Keratinocyte (primary cell): ENCODE data around the gene ITIH5. TPM values are rescaled to one million over a fixed set of nuclear protein-coding genes. Genes with fewer than 3 reads are reported as not detected.

ENCODE experiments used
- DNase-seq: peaks from one replicate; pipeline ENCODE4 v3.0.0-alpha.2; 2011; ENCODE audit warnings: low read depth, missing footprints, low spot score
- FAIRE-seq: peaks from 2 replicates; lab custom pipeline; 2011; peaks lifted over from hg19 to GRCh38; lab: Jason Lieb, UNC
- H2AFZ ChIP-seq: 2 replicates; pipeline ENCODE4 v1.6.0; 2012; ENCODE audit warnings: low read length, control low read depth, inconsistent platforms; ENCODE audit not compliant: control insufficient read depth
- H3K27ac ChIP-seq: 2 replicates; pipeline ENCODE4 v1.5.1; 2011; ENCODE audit warnings: low read length; ENCODE audit not compliant: control insufficient read depth, insufficient read depth
- H3K27me3 ChIP-seq: 3 replicates; pipeline ENCODE4 v1.6.0; 2011; ENCODE audit warnings: low read length; ENCODE audit not compliant: control insufficient read depth, insufficient read depth; ENCODE audit errors: extremely low read depth
- H3K36me3 ChIP-seq, 2 experiments: 2 replicates in 1 of 2; 3 replicates in 1 of 2; pipeline ENCODE4 v1.5.1; 2011; ENCODE audit warnings: low read length in 2 of 2, mild to moderate bottlenecking in 1 of 2; ENCODE audit not compliant: control insufficient read depth in 2 of 2, insufficient read depth in 2 of 2; ENCODE audit errors: extremely low read depth in 1 of 2
- H3K4me1 ChIP-seq: 3 replicates; pipeline ENCODE4 v1.5.1; 2011; ENCODE audit warnings: low read length; ENCODE audit not compliant: control insufficient read depth, insufficient read depth; ENCODE audit errors: extremely low read depth
- H3K4me2 ChIP-seq: 3 replicates; pipeline ENCODE4 v1.6.0; 2011; ENCODE audit warnings: low read depth, low read length; ENCODE audit not compliant: control insufficient read depth, insufficient read depth; ENCODE audit errors: extremely low read depth
- H3K4me3 ChIP-seq, 3 experiments: fragments of 200-600 bp in 1 of 3; sonication (generic) in 1 of 3; 2 replicates in 2 of 3; 3 replicates in 1 of 3; pipeline ENCODE4 v1.5.1; 2011 to 2016; ENCODE audit warnings: low read length in 3 of 3, mild to moderate bottlenecking in 3 of 3, control low read depth in 2 of 3, inconsistent platforms in 1 of 3, low read depth in 1 of 3, mixed read lengths in 1 of 3, mixed run types in 1 of 3, moderate library complexity in 1 of 3; ENCODE audit not compliant: control insufficient read depth in 2 of 3, insufficient read depth in 2 of 3; ENCODE audit errors: extremely low read depth in 1 of 3
- H3K79me2 ChIP-seq: 2 replicates; pipeline ENCODE4 v1.6.0; 2012; ENCODE audit warnings: low read length; ENCODE audit not compliant: control insufficient read depth, insufficient read depth
- H3K9ac ChIP-seq: 3 replicates; pipeline ENCODE4 v1.6.0; 2011; ENCODE audit warnings: low read length; ENCODE audit not compliant: control insufficient read depth, insufficient read depth; ENCODE audit errors: extremely low read depth
- H3K9me1 ChIP-seq: 3 replicates; pipeline ENCODE4 v1.6.0; 2011; ENCODE audit warnings: low read length; ENCODE audit not compliant: control insufficient read depth, insufficient read depth; ENCODE audit errors: extremely low read depth
- H3K9me3 ChIP-seq: 2 replicates; pipeline ENCODE4 v1.5.1; 2012; ENCODE audit warnings: low read depth, low read length; ENCODE audit not compliant: control insufficient read depth
- H4K20me1 ChIP-seq: 3 replicates; pipeline ENCODE4 v1.6.0; 2011; ENCODE audit warnings: low read length; ENCODE audit not compliant: control insufficient read depth, insufficient read depth; ENCODE audit errors: extremely low read depth
- EZH2 ChIP-seq: IDR thresholded peaks from one replicate; pipeline ENCODE4 v1.6.1; 2012; ENCODE audit warnings: inconsistent platforms, mild to moderate bottlenecking, low read length, moderate library complexity
- dilution Hi-C: fragments of 300-500 bp; cut with MboI; formaldehyde crosslinking; loops from one replicate; pipeline ENCODE4 v1.7.0; 2020; ENCODE audit warnings: low sequenced_read_pairs; ENCODE audit not compliant: extremely low pct_ligation_motif_present
- polyA plus RNA-seq, 5 experiments: library from polyadenylated mRNA; depleted of rRNA in 3 of 5; stranded (reverse) in 3 of 5; stranded (forward) in 1 of 5; unstranded in 1 of 5; fragments of >200 nt; gene quantifications; 1 replicate in 1 of 5; 2 replicates in 3 of 5; 3 replicates in 1 of 5; pipeline versions ENCODE4 v1.2.1 to v1.2.3, GENCODE V29; 2011 to 2012; ENCODE audit warnings: missing spikeins in 2 of 5, low read depth in 1 of 5, low replicate concordance in 1 of 5
- TF ChIP-seq, protein P1 (sequence below), 3 experiments: IDR thresholded peaks in 1 of 3; conservative IDR thresholded peaks in 1 of 3; optimal IDR thresholded peaks in 1 of 3; 2 replicates in 2 of 3; 3 replicates in 1 of 3; pipeline versions ENCODE3 to v1.5.1; 2011; ENCODE audit warnings: low read length in 3 of 3, mild to moderate bottlenecking in 3 of 3, moderate library complexity in 2 of 3, control low read depth in 1 of 3, inconsistent platforms in 1 of 3; ENCODE audit not compliant: insufficient read depth in 2 of 3; ENCODE audit errors: extremely low read depth in 1 of 3

Gene ITIH5
- polyA plus RNA-seq, 1 donor (not counting 4 experiments of a cell fraction or from before 2014, with no cell fraction given): not detected

DNA sequence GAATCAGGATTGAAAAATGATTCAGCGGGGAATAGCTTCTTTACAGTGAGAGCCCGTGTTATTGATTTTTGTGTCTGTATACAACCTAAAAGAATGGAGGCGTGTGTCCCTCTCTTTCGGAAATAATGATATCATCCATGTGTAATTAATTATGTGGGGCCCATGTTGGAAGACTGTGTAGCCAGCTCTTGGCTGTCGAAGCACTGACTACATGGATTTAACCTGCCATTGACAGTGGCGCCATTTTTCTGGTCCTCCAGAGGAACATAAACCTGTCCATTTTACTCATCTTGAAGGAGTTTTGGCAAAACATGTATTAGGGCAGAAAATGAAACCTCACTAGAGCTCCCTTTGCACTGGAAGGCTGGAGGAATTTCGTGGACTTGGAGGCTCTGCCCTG, 119.6 kb downstream of the ITIH5 start:
- DNase-seq (no peak), FAIRE-seq (no peak)
- no peak overlapping the region for H2AFZ ChIP-seq
- no peaks in the 10 kb centered on the region for H4K20me1 ChIP-seq
- H3K79me2 ChIP-seq: no peaks in the 10 kb centered on the region
- dilution Hi-C loops: no loop called here
- no peak overlapping the region for H3K27ac ChIP-seq
- H3K27me3 ChIP-seq: no peaks in the 10 kb centered on the region
- H3K36me3 ChIP-seq: no peaks in the 10 kb centered on the region
- no peaks in the 10 kb centered on the region for H3K4me1 ChIP-seq
- H3K9ac ChIP-seq: no peak overlapping the region
- H3K4me2 ChIP-seq: no peak overlapping the region
- no peak overlapping the region for H3K4me3 ChIP-seq
- TF ChIP-seq, protein P1, sequence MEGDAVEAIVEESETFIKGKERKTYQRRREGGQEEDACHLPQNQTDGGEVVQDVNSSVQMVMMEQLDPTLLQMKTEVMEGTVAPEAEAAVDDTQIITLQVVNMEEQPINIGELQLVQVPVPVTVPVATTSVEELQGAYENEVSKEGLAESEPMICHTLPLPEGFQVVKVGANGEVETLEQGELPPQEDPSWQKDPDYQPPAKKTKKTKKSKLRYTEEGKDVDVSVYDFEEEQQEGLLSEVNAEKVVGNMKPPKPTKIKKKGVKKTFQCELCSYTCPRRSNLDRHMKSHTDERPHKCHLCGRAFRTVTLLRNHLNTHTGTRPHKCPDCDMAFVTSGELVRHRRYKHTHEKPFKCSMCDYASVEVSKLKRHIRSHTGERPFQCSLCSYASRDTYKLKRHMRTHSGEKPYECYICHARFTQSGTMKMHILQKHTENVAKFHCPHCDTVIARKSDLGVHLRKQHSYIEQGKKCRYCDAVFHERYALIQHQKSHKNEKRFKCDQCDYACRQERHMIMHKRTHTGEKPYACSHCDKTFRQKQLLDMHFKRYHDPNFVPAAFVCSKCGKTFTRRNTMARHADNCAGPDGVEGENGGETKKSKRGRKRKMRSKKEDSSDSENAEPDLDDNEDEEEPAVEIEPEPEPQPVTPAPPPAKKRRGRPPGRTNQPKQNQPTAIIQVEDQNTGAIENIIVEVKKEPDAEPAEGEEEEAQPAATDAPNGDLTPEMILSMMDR (optimal IDR thresholded peaks at IDR 0.05 in 1 of 3, IDR thresholded peaks at IDR 0.05 in 1 of 3, conservative IDR thresholded peaks at IDR 0.05 in 1 of 3; ENCODE audit: extremely low read depth in 1 of 3, insufficient read depth in 2 of 3, low read length in 3 of 3): no peak
- no peak for TF ChIP-seq EZH2
- no peaks in the 10 kb centered on the region for H3K9me3 ChIP-seq
- H3K9me1 ChIP-seq: no peaks in the 10 kb centered on the region

DNA sequence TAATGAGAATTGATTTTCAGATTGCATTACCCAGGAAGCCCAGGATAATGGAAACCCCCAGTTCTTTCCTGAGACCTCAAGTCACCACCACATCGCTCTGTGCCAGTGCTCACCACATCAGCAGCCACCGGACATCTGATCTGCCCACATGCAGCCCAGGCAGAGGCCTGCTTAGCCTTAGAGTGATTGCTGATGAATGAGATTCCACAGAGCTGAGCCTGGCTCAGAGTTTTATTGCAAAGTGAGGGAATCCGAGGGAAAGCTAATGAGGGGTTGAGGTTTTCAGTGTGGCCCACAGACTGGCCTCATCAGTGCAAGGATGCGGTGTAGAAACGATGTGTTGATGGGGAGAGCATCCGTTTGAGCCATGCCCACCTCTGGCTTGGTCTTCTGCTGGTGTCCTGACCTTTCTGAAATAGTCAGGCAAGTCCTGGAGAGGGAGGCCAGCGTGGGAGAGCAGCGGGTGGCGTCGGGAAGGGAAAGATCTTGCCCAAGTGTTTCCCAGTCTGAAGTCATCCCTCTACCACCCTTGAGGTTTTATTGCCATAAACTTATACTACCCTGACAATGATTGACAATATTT, 120.3 kb downstream of the ITIH5 start:
- H2AFZ ChIP-seq: no peak overlapping the region
- H3K9me3 ChIP-seq: no peaks in the 10 kb centered on the region
- no peaks in the 10 kb centered on the region for H3K79me2 ChIP-seq
- no peaks in the 10 kb centered on the region for H3K9me1 ChIP-seq
- H3K9ac ChIP-seq: no peak overlapping the region
- H3K27me3 ChIP-seq: no peaks in the 10 kb centered on the region
- H4K20me1 ChIP-seq: no peaks in the 10 kb centered on the region
- H3K27ac ChIP-seq: no peak overlapping the region
- no peaks in the 10 kb centered on the region for H3K4me1 ChIP-seq
- TF ChIP-seq, protein P1 (optimal IDR thresholded peaks at IDR 0.05 in 1 of 3, IDR thresholded peaks at IDR 0.05 in 1 of 3, conservative IDR thresholded peaks at IDR 0.05 in 1 of 3; ENCODE audit: extremely low read depth in 1 of 3, insufficient read depth in 2 of 3, low read length in 3 of 3): no peak
- TF ChIP-seq EZH2: no peak
- DNase-seq (no peak), FAIRE-seq (no peak)
- dilution Hi-C loops: no loop called here
- no peak overlapping the region for H3K4me3 ChIP-seq
- no peak overlapping the region for H3K4me2 ChIP-seq
- H3K36me3 ChIP-seq: no peaks in the 10 kb centered on the region
